Muscle of arm (tissue), 12 donors: ENCODE results near the gene CFAP45. TPM values are rescaled to one million over a fixed set of nuclear protein-coding genes. Genes with fewer than 3 reads are reported as not detected.
A peak's percentile ranks its signal among the peaks of the same experiment; 100 is the strongest.

ENCODE experiments used
- DNase-seq: peaks from one replicate; pipeline ENCODE4 v3.0.0-alpha.2; 2013
- polyA plus RNA-seq, 12 donors: library from polyadenylated mRNA; unstranded; fragments of 120-200 nt; gene quantifications; one replicate each; pipeline ENCODE4 v1.2.1, GENCODE V29; 2013; ENCODE audit not compliant: insufficient read length in 12 of 12

The CFAP45 gene
- polyA plus RNA-seq, 12 donors, result 0.22 to 0.54 (median 0.27) TPM; not detected in 2

GRCh38 chr1:159937054-159937750, 37.2 kb upstream of the CFAP45 start:
- no peak for DNase-seq

- peak; percentile 66 for DNase-seq
Observed at GRCh38 chr1:159936273-159936904, 36.4 kb upstream of the CFAP45 start.

- DNase-seq, result no peak
Observed at GRCh38 chr1:159935719-159936272, 35.8 kb upstream of the CFAP45 start.

- DNase-seq, result no peak
Observed at GRCh38 chr1:159935305-159935704, 35.3 kb upstream of the CFAP45 start.

- no peak for DNase-seq
Observed at GRCh38 chr1:159934136-159935039, 34.4 kb upstream of the CFAP45 start.

- DNase-seq, result no peak
Observed at GRCh38 chr1:159933347-159933746, 33.4 kb upstream of the CFAP45 start.

- DNase-seq, result no peak
Observed at GRCh38 chr1:159932296-159933285, 32.6 kb upstream of the CFAP45 start.

- no peak for DNase-seq
Observed at GRCh38 chr1:159931795-159932173, 31.8 kb upstream of the CFAP45 start.

GRCh38 chr1:159931101-159931794, 31.3 kb upstream of the CFAP45 start:
- no peak for DNase-seq

GRCh38 chr1:159930634-159931033, 30.7 kb upstream of the CFAP45 start:
- no peak for DNase-seq

- no peak for DNase-seq
Observed at GRCh38 chr1:159930216-159930615, 30.3 kb upstream of the CFAP45 start.

GRCh38 chr1:159929155-159930051, 29.4 kb upstream of the CFAP45 start:
- DNase-seq, result no peak

GRCh38 chr1:159928491-159929050, 28.6 kb upstream of the CFAP45 start:
- DNase-seq, result no peak

- no peak for DNase-seq
Observed at GRCh38 chr1:159927849-159928431, 28.0 kb upstream of the CFAP45 start.

- no peak for DNase-seq
Observed at GRCh38 chr1:159927211-159927848, 27.4 kb upstream of the CFAP45 start.

GRCh38 chr1:159925719-159926078, 25.7 kb upstream of the CFAP45 start:
- no peak for DNase-seq

GRCh38 chr1:159924791-159925718, 25.1 kb upstream of the CFAP45 start, which contains the start of gene TAGLN2:
TAGLN2 (minus strand) TSS chr1:159925507; CDS start chr1:159920509, 4,998 bp downstream.
- DNase-seq, result peak; percentile 92
